HL-60 (cell line): ENCODE measurements around the gene C19orf44.

Experiments used
- GABPA ChIP-seq: IDR thresholded peaks from 2 replicates; pipeline ENCODE4 v1.6.1; 2012; ENCODE audit warnings: low read depth
- POLR2AphosphoS5 ChIP-seq: IDR thresholded peaks from 2 replicates; pipeline ENCODE4 v1.6.1; 2012; ENCODE audit warnings: low read depth
- SPI1 ChIP-seq: IDR thresholded peaks from 2 replicates; pipeline ENCODE4 v1.6.1; 2012; ENCODE audit warnings: low read depth, mild to moderate bottlenecking, borderline replicate concordance
- TF ChIP-seq, protein P1 (sequence below): IDR thresholded peaks from one replicate; pipeline ENCODE4 v1.5.1; 2011; ENCODE audit warnings: low read length, control low read depth, inconsistent platforms; ENCODE audit not compliant: insufficient read depth
- TF ChIP-seq, protein P2 (sequence below): IDR thresholded peaks from 2 replicates; pipeline ENCODE4 v1.6.1; 2012; ENCODE audit warnings: low read depth; ENCODE audit not compliant: insufficient replicate concordance

DNA sequence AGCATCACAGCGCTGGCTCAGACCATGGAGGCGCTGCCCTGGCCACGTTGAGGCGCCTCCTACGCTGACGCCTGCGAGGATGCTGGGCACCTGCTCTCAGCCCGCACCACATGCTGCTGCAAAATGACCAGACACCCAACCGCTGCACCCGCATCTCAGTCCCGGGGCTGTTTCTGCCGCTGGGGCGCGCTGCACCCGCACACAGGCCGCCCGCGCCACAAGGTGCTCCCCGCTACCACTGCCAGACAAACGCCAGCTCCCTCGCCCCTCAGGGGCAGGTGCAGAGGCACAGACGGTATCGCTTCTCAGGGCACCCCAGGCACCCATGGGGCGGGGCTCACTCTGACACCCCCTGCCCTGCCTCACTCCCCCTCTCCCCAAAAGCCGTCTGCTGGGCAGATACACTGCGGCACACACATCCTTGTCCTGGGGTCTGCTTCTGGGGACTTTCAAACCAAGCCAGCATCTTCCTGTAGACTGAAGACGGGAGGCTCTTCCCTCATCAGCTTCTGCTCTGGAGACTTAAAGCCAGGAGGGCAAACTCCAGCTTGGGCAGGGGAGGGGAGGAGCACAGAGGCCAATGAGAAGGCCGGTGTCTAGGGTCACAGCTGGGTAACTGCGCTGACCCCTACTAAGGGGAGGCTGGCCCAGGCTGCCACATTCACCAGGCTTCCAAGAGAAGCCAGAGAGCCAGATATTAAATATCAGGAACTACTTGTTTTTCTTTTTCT, 29.7 kb downstream of the C19orf44 start:
- TF ChIP-seq, protein P1, sequence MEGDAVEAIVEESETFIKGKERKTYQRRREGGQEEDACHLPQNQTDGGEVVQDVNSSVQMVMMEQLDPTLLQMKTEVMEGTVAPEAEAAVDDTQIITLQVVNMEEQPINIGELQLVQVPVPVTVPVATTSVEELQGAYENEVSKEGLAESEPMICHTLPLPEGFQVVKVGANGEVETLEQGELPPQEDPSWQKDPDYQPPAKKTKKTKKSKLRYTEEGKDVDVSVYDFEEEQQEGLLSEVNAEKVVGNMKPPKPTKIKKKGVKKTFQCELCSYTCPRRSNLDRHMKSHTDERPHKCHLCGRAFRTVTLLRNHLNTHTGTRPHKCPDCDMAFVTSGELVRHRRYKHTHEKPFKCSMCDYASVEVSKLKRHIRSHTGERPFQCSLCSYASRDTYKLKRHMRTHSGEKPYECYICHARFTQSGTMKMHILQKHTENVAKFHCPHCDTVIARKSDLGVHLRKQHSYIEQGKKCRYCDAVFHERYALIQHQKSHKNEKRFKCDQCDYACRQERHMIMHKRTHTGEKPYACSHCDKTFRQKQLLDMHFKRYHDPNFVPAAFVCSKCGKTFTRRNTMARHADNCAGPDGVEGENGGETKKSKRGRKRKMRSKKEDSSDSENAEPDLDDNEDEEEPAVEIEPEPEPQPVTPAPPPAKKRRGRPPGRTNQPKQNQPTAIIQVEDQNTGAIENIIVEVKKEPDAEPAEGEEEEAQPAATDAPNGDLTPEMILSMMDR, result no peak
- no peak for TF ChIP-seq SPI1
- no peak for TF ChIP-seq POLR2AphosphoS5
- TF ChIP-seq, protein P2, sequence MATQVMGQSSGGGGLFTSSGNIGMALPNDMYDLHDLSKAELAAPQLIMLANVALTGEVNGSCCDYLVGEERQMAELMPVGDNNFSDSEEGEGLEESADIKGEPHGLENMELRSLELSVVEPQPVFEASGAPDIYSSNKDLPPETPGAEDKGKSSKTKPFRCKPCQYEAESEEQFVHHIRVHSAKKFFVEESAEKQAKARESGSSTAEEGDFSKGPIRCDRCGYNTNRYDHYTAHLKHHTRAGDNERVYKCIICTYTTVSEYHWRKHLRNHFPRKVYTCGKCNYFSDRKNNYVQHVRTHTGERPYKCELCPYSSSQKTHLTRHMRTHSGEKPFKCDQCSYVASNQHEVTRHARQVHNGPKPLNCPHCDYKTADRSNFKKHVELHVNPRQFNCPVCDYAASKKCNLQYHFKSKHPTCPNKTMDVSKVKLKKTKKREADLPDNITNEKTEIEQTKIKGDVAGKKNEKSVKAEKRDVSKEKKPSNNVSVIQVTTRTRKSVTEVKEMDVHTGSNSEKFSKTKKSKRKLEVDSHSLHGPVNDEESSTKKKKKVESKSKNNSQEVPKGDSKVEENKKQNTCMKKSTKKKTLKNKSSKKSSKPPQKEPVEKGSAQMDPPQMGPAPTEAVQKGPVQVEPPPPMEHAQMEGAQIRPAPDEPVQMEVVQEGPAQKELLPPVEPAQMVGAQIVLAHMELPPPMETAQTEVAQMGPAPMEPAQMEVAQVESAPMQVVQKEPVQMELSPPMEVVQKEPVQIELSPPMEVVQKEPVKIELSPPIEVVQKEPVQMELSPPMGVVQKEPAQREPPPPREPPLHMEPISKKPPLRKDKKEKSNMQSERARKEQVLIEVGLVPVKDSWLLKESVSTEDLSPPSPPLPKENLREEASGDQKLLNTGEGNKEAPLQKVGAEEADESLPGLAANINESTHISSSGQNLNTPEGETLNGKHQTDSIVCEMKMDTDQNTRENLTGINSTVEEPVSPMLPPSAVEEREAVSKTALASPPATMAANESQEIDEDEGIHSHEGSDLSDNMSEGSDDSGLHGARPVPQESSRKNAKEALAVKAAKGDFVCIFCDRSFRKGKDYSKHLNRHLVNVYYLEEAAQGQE, result no peak
- TF ChIP-seq GABPA, result no peak
